NOMO-1 treated with dmso at 0.1 percent for 144 hours (cell line): ENCODE results near the gene NALCN.

Source experiments
- DNase-seq: peaks from one replicate; lab custom pipeline; 2025; ENCODE audit not compliant: unreplicated experiment; lab: John Stamatoyannopoulos, UW

NALCN gene

GRCh38 chr13:101210774-101211173, 205.5 kb downstream of the NALCN start:
- DNase-seq, result no peak

GRCh38 chr13:101209206-101209893, 207.0 kb downstream of the NALCN start:
- no peak for DNase-seq

GRCh38 chr13:101205408-101205807, 210.9 kb downstream of the NALCN start:
- no peak for DNase-seq

GRCh38 chr13:101204270-101205020, 211.9 kb downstream of the NALCN start:
- DNase-seq, result no peak

GRCh38 chr13:101202590-101202989, 213.7 kb downstream of the NALCN start:
- DNase-seq, result no peak

- no peak for DNase-seq
Observed at GRCh38 chr13:101190976-101191375, 225.3 kb downstream of the NALCN start.

GRCh38 chr13:101190337-101190736, 226.0 kb downstream of the NALCN start:
- no peak for DNase-seq

- DNase-seq, result no peak
Observed at GRCh38 chr13:101185606-101186005, 230.7 kb downstream of the NALCN start.

GRCh38 chr13:101181076-101181685, 235.1 kb downstream of the NALCN start:
- DNase-seq, result no peak

- DNase-seq, result no peak
Observed at GRCh38 chr13:101179021-101179420, 237.3 kb downstream of the NALCN start.

GRCh38 chr13:101178406-101178805, 237.9 kb downstream of the NALCN start:
- no peak for DNase-seq

GRCh38 chr13:101170306-101170705, 246.0 kb downstream of the NALCN start:
- DNase-seq, result no peak

GRCh38 chr13:101157261-101157660, 259.0 kb downstream of the NALCN start:
- DNase-seq, result no peak

- no peak for DNase-seq
Observed at GRCh38 chr13:101155920-101156319, 260.4 kb downstream of the NALCN start.

- DNase-seq, result no peak
Observed at GRCh38 chr13:101152184-101152583, 264.1 kb downstream of the NALCN start.

GRCh38 chr13:101150998-101151397, 265.3 kb downstream of the NALCN start:
- no peak for DNase-seq

- DNase-seq, result no peak
Observed at GRCh38 chr13:101149735-101150384, 266.4 kb downstream of the NALCN start.

- no peak for DNase-seq
Observed at GRCh38 chr13:101146101-101146898, 270.0 kb downstream of the NALCN start.

- DNase-seq, result no peak
Observed at GRCh38 chr13:101144808-101145419, 271.4 kb downstream of the NALCN start.

GRCh38 chr13:101140936-101141335, 275.4 kb downstream of the NALCN start:
- no peak for DNase-seq
